IMR-90 (cell line): Measurements from ENCODE around the gene TTC7B. TPM values are rescaled to one million over a fixed set of nuclear protein-coding genes. Genes with fewer than 3 reads are reported as not detected.

Source experiments
- ATAC-seq: fragments of 200-7000 bp; cut with Tn5 transposase; 2 replicates; pipeline ENCODE4 v1.9.1; 2020; ENCODE audit warnings: low read depth, mild to moderate bottlenecking, moderate library complexity
- BruUV-seq: library from RNA; stranded (reverse); fragments of 400-500 nt; replicated peaks from 2 replicates; lab custom pipeline; 2021; lab: Mats Ljungman, UMichigan
- CTCF ChIA-PET: fragments of 300-600 bp; formaldehyde crosslinking; extraction: SDS; loops from one replicate; lab custom pipeline; 2021; ENCODE audit warnings: antibody characterized with exemption; lab: Yijun Ruan, JAX
- POLR2A ChIA-PET: fragments of 300-600 bp; sonication (Branson Sonifier 250); formaldehyde crosslinking; loops from one replicate; lab custom pipeline; 2022; ENCODE audit warnings: antibody characterized with exemption; ENCODE audit not compliant: unreplicated experiment; lab: Charles Lee
- DNase-seq: peaks from one replicate; pipeline ENCODE4 v3.0.0; 2013
- H2AFZ ChIP-seq: replicated peaks from 2 replicates; pipeline ENCODE3; 2013; ENCODE audit warnings: low read length, mild to moderate bottlenecking; ENCODE audit not compliant: poor library complexity
- H2AK5ac ChIP-seq: 2 replicates; pipeline ENCODE4 v1.6.1; 2013; ENCODE audit warnings: low read depth, low read length, inconsistent platforms
- H2AK9ac ChIP-seq: replicated peaks from 2 replicates; pipeline ENCODE3; 2013; ENCODE audit warnings: mild to moderate bottlenecking, low read depth, low read length, moderate library complexity; ENCODE audit not compliant: poor library complexity
- H2BK120ac ChIP-seq: 2 replicates; pipeline ENCODE4 v1.6.1; 2013; ENCODE audit warnings: low read depth, low read length, inconsistent platforms
- H2BK15ac ChIP-seq: 3 replicates; pipeline ENCODE4 v1.6.1; 2013; ENCODE audit warnings: low read depth, low read length, inconsistent platforms
- H2BK20ac ChIP-seq: 2 replicates; pipeline ENCODE4 v1.6.1; 2013; ENCODE audit warnings: low read depth, mild to moderate bottlenecking, inconsistent platforms, low read length, moderate library complexity
- H2BK5ac ChIP-seq: 2 replicates; pipeline ENCODE4 v1.6.1; 2013; ENCODE audit warnings: mild to moderate bottlenecking, low read depth, low read length, inconsistent platforms; ENCODE audit not compliant: poor library complexity, severe bottlenecking
- H3K14ac ChIP-seq: replicated peaks from 2 replicates; pipeline ENCODE4 v1.6.1; 2013; ENCODE audit warnings: low read depth, low read length, inconsistent platforms
- H3K18ac ChIP-seq: 2 replicates; pipeline ENCODE4 v1.6.1; 2013; ENCODE audit warnings: low read depth, low read length, control low read depth
- H3K23ac ChIP-seq: 2 replicates; pipeline ENCODE4 v1.6.1; 2013; ENCODE audit warnings: low read depth, low read length, inconsistent platforms
- H3K27ac ChIP-seq: 2 replicates; pipeline ENCODE4 v1.5.1; 2013; ENCODE audit warnings: mild to moderate bottlenecking, control low read depth, low read length; ENCODE audit not compliant: insufficient read depth
- H3K27me3 ChIP-seq: 2 replicates; pipeline ENCODE4 v1.6.1; 2013; ENCODE audit warnings: low read length; ENCODE audit not compliant: control insufficient read depth, insufficient read depth
- H3K36me3 ChIP-seq: 2 replicates; pipeline ENCODE4 v1.6.1; 2013; ENCODE audit warnings: low read length, mixed read lengths; ENCODE audit not compliant: control insufficient read depth, insufficient read depth
- H3K4ac ChIP-seq: 2 replicates; pipeline ENCODE4 v1.6.1; 2013; ENCODE audit warnings: low read depth, low read length, inconsistent platforms
- H3K4me1 ChIP-seq: 2 replicates; pipeline ENCODE4 v1.6.1; 2013; ENCODE audit warnings: low read length, mixed read lengths; ENCODE audit not compliant: control insufficient read depth, insufficient read depth
- H3K4me2 ChIP-seq: 2 replicates; pipeline ENCODE4 v1.6.1; 2013; ENCODE audit warnings: low read depth, mild to moderate bottlenecking, control low read depth, low read length, moderate library complexity
- H3K4me3 ChIP-seq: 2 replicates; pipeline ENCODE4 v1.5.1; 2013; ENCODE audit warnings: low read depth, mild to moderate bottlenecking, control low read depth, low read length, moderate library complexity; ENCODE audit not compliant: insufficient read depth
- H3K56ac ChIP-seq: 2 replicates; pipeline ENCODE4 v1.6.1; 2013; ENCODE audit warnings: low read length, inconsistent platforms; ENCODE audit not compliant: insufficient read depth; ENCODE audit errors: extremely low read depth
- H3K79me1 ChIP-seq, 2 experiments: 2 replicates each; pipeline ENCODE4 v1.6.1; 2013; ENCODE audit warnings: low read length in 2 of 2, inconsistent platforms in 1 of 2, low read depth in 1 of 2
- H3K9ac ChIP-seq: 2 replicates; pipeline ENCODE4 v1.6.1; 2013; ENCODE audit warnings: low read depth, low read length, control low read depth
- H3K9me1 ChIP-seq: 2 replicates; pipeline ENCODE4 v1.6.1; 2013; ENCODE audit warnings: low read length, inconsistent platforms; ENCODE audit not compliant: insufficient read depth
- H3K9me3 ChIP-seq: 2 replicates; pipeline ENCODE4 v1.6.1; 2013; ENCODE audit warnings: low read length; ENCODE audit not compliant: control insufficient read depth, insufficient read depth
- H4K20me1 ChIP-seq: 2 replicates; pipeline ENCODE4 v1.6.1; 2013; ENCODE audit warnings: low read length, inconsistent platforms; ENCODE audit not compliant: insufficient read depth
- H4K5ac ChIP-seq: 2 replicates; pipeline ENCODE4 v1.6.1; 2013; ENCODE audit warnings: mild to moderate bottlenecking, low read depth, low read length, control low read depth
- H4K8ac ChIP-seq, 2 experiments: 2 replicates each; pipeline ENCODE4 v1.6.1; 2013; ENCODE audit warnings: low read depth in 2 of 2, low read length in 2 of 2, control low read depth in 1 of 2, inconsistent platforms in 1 of 2
- H4K91ac ChIP-seq: 2 replicates; pipeline ENCODE4 v1.6.1; 2013; ENCODE audit warnings: low read depth, low read length, inconsistent platforms; ENCODE audit not compliant: insufficient read depth
- BHLHE40 ChIP-seq: fragments of 150-350 bp; IDR thresholded peaks from 2 replicates; pipeline ENCODE4 v1.6.1; 2016; ENCODE audit warnings: mild to moderate bottlenecking, low read depth, low read length
- CEBPB ChIP-seq: IDR thresholded peaks from 2 replicates; pipeline ENCODE4 v1.6.1; 2012; ENCODE audit warnings: low read depth, low read length, improper control_type of control experiment
- CHD1 ChIP-seq: IDR thresholded peaks from 2 replicates; pipeline ENCODE4 v1.6.1; 2012; ENCODE audit warnings: low read depth, low read length, improper control_type of control experiment
- FOS ChIP-seq: fragments of 150-350 bp; IDR thresholded peaks from 2 replicates; pipeline ENCODE4 v1.6.1; 2016; ENCODE audit warnings: low read depth, low read length
- MAFK ChIP-seq: IDR thresholded peaks from 2 replicates; pipeline ENCODE4 v1.6.1; 2012; ENCODE audit warnings: low read depth, low read length, improper control_type of control experiment
- MAZ ChIP-seq: IDR thresholded peaks from 2 replicates; pipeline ENCODE4 v1.6.1; 2012; ENCODE audit warnings: low read depth, mild to moderate bottlenecking, low read length, improper control_type of control experiment, moderate library complexity, borderline replicate concordance
- NFE2L2 ChIP-seq: fragments of 150-350 bp; IDR thresholded peaks from 2 replicates; pipeline ENCODE4 v1.6.1; 2016; ENCODE audit warnings: low read depth, mild to moderate bottlenecking, low read length
- POLR2A ChIP-seq: IDR thresholded peaks from 2 replicates; pipeline ENCODE4 v1.6.1; 2012; ENCODE audit warnings: mild to moderate bottlenecking, low read depth, low read length
- RAD21 ChIP-seq: IDR thresholded peaks from 2 replicates; pipeline ENCODE4 v1.6.1; 2012; ENCODE audit warnings: low read length, improper control_type of control experiment
- RCOR1 ChIP-seq: IDR thresholded peaks from 2 replicates; pipeline ENCODE4 v1.6.1; 2012; ENCODE audit warnings: mild to moderate bottlenecking, low read length, improper control_type of control experiment; ENCODE audit not compliant: insufficient replicate concordance
- RFX5 ChIP-seq: IDR thresholded peaks from 2 replicates; pipeline ENCODE4 v1.8.0; 2012; ENCODE audit warnings: low read depth, mild to moderate bottlenecking, low read length, moderate library complexity
- SMC3 ChIP-seq: fragments of 150-350 bp; IDR thresholded peaks from 2 replicates; pipeline ENCODE4 v1.6.1; 2016; ENCODE audit warnings: low read depth, mild to moderate bottlenecking, antibody characterized with exemption, low read length, moderate library complexity
- WGBS, 2 experiments: methylation state at CpG; one replicate each; pipeline versions ENCODE4 v1.1.5 to v1.1.7; 2013; ENCODE audit warnings: missing lambda C conversion rate in 2 of 2; ENCODE audit not compliant: insufficient read length in 1 of 2; ENCODE audit errors: extremely low coverage in 2 of 2; 5-methylcytosine and 5-hydroxymethylcytosine counted together
- dilution Hi-C: fragments of 300-500 bp; cut with HindIII; formaldehyde crosslinking; loops from one replicate; pipeline ENCODE4 v1.14.3; 2018; ENCODE audit warnings: low sequenced_read_pairs; ENCODE audit not compliant: unreplicated experiment
- in situ Hi-C: fragments of 300-500 bp; cut with MboI; formaldehyde crosslinking; loops from 3 replicates; pipeline ENCODE4 v1.14.3; 2019; ENCODE audit warnings: low sequenced_read_pairs, inconsistent platforms, mixed read lengths
- intact Hi-C: fragments of 100-400 bp; cut with micrococcal nuclease; formaldehyde crosslinking; loops from 2 replicates; pipeline ENCODE4 v1.10.0; 2022
- polyA plus RNA-seq, 3 experiments: library from polyadenylated mRNA; depleted of rRNA; stranded (reverse); fragments of >200 nt; gene quantifications; 2 replicates each; pipeline ENCODE4 v1.2.3, GENCODE V29; 2012; ENCODE audit warnings: low replicate concordance in 1 of 3
- total RNA-seq: library from RNA; depleted of rRNA; stranded (reverse); fragments of >200 nt; gene quantifications from 2 replicates; pipeline ENCODE4 v1.2.3, GENCODE V29; 2012
- TF ChIP-seq, protein P1 (sequence below): fragments of 150-350 bp; IDR thresholded peaks from 2 replicates; pipeline ENCODE4 v1.6.1; 2017; ENCODE audit warnings: mild to moderate bottlenecking, antibody characterized with exemption, low read length, low read depth
- TF ChIP-seq, protein P2 (sequence below): fragments of 150-350 bp; IDR thresholded peaks from 2 replicates; pipeline ENCODE4 v1.6.1; 2016; ENCODE audit warnings: low read depth, mild to moderate bottlenecking, low read length, moderate library complexity, borderline replicate concordance
- TF ChIP-seq, protein P3 (sequence below): conservative IDR thresholded peaks from 2 replicates; pipeline ENCODE4 v1.5.1; 2012; ENCODE audit warnings: mild to moderate bottlenecking, low read depth, low read length, improper control_type of control experiment

TTC7B gene
- total and polyA plus RNA-seq, 2 of the 4 experiments (the other 2 are of a cell fraction), result 18.1 to 35.3 TPM

DNA sequence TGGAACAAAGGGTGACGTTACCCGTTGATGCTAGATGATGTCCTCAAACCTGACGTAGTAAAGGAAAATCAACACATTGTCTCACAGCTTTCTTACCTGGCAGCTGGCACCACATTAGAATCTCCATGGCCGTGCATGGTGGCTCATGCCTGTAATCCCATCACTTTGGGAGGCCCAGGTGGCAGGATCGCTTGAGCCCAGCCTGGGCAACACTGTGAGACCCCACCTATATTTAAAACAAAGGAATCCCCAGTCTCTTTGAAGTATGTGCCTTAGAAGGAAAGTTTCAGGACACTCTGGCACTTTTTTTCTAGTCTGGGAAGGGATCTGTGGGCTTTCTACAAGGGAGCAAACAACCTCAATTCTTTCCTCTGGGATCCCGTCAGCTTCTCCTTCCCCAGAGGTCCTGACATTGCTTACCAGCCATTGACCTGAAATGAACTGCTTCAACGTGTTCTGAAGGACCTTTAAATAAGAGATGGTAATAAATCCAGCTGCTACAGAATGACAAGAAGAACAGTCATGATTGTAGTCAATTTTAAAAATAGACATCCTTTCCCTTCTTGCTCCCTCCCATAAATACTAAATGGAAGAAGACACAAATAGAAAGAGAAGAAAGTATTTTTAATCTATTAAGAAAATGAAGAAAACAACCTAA is 33.7 kb upstream of the TTC7B start:
- Histone ChIP-seq H3K79me1 (no peaks in the 10 kb centered on the region), H4K20me1 (no peaks in the 10 kb centered on the region), H3K27me3 (0 out of 2 replicates have a peak, but pooled peaks cover 2% of the 10 kb centered on the region), H3K9me1 (0 out of 2 replicates have a peak, but pooled peaks cover 5% of the 10 kb centered on the region), H3K27ac (no peak overlapping the region), H2AK9ac (no peak overlapping the region), H3K4me2 (no peak overlapping the region), H4K5ac (no peak overlapping the region), H3K9me3 (no peaks in the 10 kb centered on the region), H4K91ac (no peak overlapping the region), H3K4me3 (no peak overlapping the region), H2BK20ac (peak overlapping the region; percentile 40; the same call in 1 of the 2 replicates), H2AFZ (peak overlapping the region; percentile 27), H2BK5ac (no peak overlapping the region), H3K36me3 (no peaks in the 10 kb centered on the region), H2AK5ac (no peak overlapping the region), H3K14ac (0 out of 2 replicates have a peak overlapping the region, but pooled peaks have one; percentile 45), H4K8ac (no peak overlapping the region), H3K18ac (no peak overlapping the region), H3K56ac (no peak overlapping the region), H3K9ac (no peak overlapping the region), H2BK120ac (peak overlapping the region; percentile 26), H3K4ac (no peak overlapping the region), H2BK15ac (no peak overlapping the region), H3K4me1 (no peaks in the 10 kb centered on the region), H3K23ac (no peak overlapping the region)
- intact Hi-C loops (no loop called here), dilution Hi-C loops (no loop called here), in situ Hi-C loops (no loop called here)
- CTCF ChIA-PET, result no interaction called here
- POLR2A ChIA-PET, result interaction anchor here (0.6 kb wide), 1 partner anchor 79 kb away, joined by 6 read pairs; no protein-coding TSS in a partner anchor
- DNase-seq (no peak), ATAC-seq (no peak)
- BruUV-seq, result no TSS peak
- WGBS, 2 experiments, result 100% methylated on average over 1 of the region's 7 CpGs; no CpG with 5 or more reads in 1 of the 2 experiments
- TF ChIP-seq MAZ (no peak), MAFK (no peak), RFX5 (no peak), CEBPB (no peak), RCOR1 (no peak), BHLHE40 (no peak), CHD1 (no peak), RAD21 (no peak), SMC3 (no peak), NFE2L2 (no peak), POLR2A (no peak), FOS (no peak)
- TF ChIP-seq, protein P1, sequence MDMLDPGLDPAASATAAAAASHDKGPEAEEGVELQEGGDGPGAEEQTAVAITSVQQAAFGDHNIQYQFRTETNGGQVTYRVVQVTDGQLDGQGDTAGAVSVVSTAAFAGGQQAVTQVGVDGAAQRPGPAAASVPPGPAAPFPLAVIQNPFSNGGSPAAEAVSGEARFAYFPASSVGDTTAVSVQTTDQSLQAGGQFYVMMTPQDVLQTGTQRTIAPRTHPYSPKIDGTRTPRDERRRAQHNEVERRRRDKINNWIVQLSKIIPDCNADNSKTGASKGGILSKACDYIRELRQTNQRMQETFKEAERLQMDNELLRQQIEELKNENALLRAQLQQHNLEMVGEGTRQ, result no peak
- TF ChIP-seq, protein P2, sequence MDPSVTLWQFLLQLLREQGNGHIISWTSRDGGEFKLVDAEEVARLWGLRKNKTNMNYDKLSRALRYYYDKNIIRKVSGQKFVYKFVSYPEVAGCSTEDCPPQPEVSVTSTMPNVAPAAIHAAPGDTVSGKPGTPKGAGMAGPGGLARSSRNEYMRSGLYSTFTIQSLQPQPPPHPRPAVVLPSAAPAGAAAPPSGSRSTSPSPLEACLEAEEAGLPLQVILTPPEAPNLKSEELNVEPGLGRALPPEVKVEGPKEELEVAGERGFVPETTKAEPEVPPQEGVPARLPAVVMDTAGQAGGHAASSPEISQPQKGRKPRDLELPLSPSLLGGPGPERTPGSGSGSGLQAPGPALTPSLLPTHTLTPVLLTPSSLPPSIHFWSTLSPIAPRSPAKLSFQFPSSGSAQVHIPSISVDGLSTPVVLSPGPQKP, result no peak
- TF ChIP-seq, protein P3, sequence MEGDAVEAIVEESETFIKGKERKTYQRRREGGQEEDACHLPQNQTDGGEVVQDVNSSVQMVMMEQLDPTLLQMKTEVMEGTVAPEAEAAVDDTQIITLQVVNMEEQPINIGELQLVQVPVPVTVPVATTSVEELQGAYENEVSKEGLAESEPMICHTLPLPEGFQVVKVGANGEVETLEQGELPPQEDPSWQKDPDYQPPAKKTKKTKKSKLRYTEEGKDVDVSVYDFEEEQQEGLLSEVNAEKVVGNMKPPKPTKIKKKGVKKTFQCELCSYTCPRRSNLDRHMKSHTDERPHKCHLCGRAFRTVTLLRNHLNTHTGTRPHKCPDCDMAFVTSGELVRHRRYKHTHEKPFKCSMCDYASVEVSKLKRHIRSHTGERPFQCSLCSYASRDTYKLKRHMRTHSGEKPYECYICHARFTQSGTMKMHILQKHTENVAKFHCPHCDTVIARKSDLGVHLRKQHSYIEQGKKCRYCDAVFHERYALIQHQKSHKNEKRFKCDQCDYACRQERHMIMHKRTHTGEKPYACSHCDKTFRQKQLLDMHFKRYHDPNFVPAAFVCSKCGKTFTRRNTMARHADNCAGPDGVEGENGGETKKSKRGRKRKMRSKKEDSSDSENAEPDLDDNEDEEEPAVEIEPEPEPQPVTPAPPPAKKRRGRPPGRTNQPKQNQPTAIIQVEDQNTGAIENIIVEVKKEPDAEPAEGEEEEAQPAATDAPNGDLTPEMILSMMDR, result no peak
